Gastrocnemius medialis (tissue), 4 donors: ENCODE data around the gene RFWD3.

Experiments
- POLR2A ChIP-seq, 2 donors: fragments of 450-650 bp; IDR thresholded peaks; one replicate each; pipeline ENCODE4 v1.6.1; 2017; ENCODE audit warnings: antibody characterized with exemption in 2 of 2, mild to moderate bottlenecking in 2 of 2, moderate library complexity in 2 of 2
- TF ChIP-seq, protein P1 (sequence below), 5 experiments: fragments of 450-650 bp in 3 of 5; fragments of 200-600 bp in 2 of 5; sonication (generic) in 2 of 5; IDR thresholded peaks in 4 of 5; conservative IDR thresholded peaks in 1 of 5; 1 replicate in 4 of 5; 2 replicates in 1 of 5; pipeline ENCODE4 v1.5.1; 2016 to 2019; ENCODE audit warnings: antibody characterized with exemption in 5 of 5, mild to moderate bottlenecking in 3 of 5, moderate library complexity in 3 of 5

DNA sequence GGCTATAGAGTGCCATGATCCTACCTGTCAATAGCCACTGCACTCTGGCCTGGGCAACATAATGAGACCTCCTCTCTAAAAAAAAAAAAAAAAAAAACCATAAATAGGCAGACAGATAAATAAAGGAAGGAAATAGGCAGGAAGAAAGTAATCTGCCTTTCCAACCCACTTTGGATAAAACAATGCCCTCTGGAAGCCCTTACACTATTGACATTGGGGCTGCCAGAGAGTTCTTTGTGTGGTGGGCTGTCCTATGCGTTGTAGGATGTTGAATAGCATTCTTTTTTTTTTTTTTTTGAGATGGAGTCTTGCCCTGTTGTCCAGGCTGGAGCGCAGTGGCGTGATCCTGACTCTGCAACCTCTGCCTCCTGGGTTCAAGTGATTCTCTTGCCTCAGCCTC, 7.2 kb upstream of the RFWD3 start:
- TF ChIP-seq, protein P1, sequence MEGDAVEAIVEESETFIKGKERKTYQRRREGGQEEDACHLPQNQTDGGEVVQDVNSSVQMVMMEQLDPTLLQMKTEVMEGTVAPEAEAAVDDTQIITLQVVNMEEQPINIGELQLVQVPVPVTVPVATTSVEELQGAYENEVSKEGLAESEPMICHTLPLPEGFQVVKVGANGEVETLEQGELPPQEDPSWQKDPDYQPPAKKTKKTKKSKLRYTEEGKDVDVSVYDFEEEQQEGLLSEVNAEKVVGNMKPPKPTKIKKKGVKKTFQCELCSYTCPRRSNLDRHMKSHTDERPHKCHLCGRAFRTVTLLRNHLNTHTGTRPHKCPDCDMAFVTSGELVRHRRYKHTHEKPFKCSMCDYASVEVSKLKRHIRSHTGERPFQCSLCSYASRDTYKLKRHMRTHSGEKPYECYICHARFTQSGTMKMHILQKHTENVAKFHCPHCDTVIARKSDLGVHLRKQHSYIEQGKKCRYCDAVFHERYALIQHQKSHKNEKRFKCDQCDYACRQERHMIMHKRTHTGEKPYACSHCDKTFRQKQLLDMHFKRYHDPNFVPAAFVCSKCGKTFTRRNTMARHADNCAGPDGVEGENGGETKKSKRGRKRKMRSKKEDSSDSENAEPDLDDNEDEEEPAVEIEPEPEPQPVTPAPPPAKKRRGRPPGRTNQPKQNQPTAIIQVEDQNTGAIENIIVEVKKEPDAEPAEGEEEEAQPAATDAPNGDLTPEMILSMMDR (IDR thresholded peaks at IDR 0.05 in 4 of 5, conservative IDR thresholded peaks at IDR 0.05 in 1 of 5) = no peak
- TF ChIP-seq POLR2A (IDR thresholded peaks at IDR 0.05) = no peak
